Erythroblast (primary cell): ENCODE measurements around the gene ITK.

Experiments
- GATA1 ChIP-seq: IDR thresholded peaks from 2 replicates; pipeline ENCODE4 v1.6.1; 2011; ENCODE audit warnings: low read depth, mild to moderate bottlenecking, control low read depth, low read length, moderate library complexity
- POLR2A ChIP-seq: IDR thresholded peaks from 2 replicates; pipeline ENCODE4 v1.6.1; 2011; ENCODE audit warnings: mild to moderate bottlenecking, low read length

GRCh38 chr5:157253547-157253946, 72.9 kb downstream of the ITK start:
- no peak for TF ChIP-seq POLR2A
- TF ChIP-seq GATA1, result no peak
